SH-SY5Y (cell line): ENCODE data around the gene KLHL14.

Experiments used
- GATA2 ChIP-seq: IDR thresholded peaks from 2 replicates; pipeline ENCODE4 v1.6.1; 2011; ENCODE audit warnings: mild to moderate bottlenecking, low read depth, low read length
- GATA3 ChIP-seq: IDR thresholded peaks from 2 replicates; pipeline ENCODE4 v1.6.1; 2011; ENCODE audit warnings: low read depth, mild to moderate bottlenecking, low read length, moderate library complexity

- TF ChIP-seq GATA3: no peak
- no peak for TF ChIP-seq GATA2
These were observed 50.5 kb downstream of the KLHL14 start for GRCh38 chr18:32722279-32722678.
